MM.1S (cell line): ENCODE results near the gene SAMD7.

Source experiments
- EZH2 ChIP-seq: fragments of 300-600 bp; sonication (generic); optimal IDR thresholded peaks from 2 replicates; pipeline ENCODE3; 2017; ENCODE audit warnings: low read depth, mild to moderate bottlenecking, antibody characterized with exemption, low read length, mixed read lengths
- TF ChIP-seq, protein P1 (sequence below): fragments of 300-600 bp; sonication (generic); IDR thresholded peaks from 2 replicates; pipeline ENCODE4 v1.5.1; 2016; ENCODE audit warnings: antibody characterized with exemption, low read length, mixed read lengths

DNA sequence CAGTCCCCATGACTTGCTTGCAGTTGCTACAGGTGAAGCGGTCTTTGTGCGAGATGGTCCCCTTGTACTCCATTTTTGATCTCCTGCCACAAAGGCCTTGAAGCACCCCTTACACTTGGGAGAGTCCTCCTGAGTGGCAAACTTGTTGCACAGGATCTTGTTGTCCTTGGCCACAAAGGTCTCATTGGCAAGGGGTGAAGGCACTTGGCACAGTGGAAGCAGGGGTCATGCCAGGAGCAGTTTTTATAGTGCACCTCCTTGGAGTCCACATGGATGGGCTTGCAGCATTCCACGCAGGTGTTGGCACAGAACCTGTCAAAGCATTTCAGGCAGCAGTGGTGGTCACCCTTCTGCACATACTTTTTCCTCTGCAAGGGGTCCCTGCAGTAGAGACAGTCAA is 35.0 kb downstream of the SAMD7 start:
- TF ChIP-seq, protein P1, sequence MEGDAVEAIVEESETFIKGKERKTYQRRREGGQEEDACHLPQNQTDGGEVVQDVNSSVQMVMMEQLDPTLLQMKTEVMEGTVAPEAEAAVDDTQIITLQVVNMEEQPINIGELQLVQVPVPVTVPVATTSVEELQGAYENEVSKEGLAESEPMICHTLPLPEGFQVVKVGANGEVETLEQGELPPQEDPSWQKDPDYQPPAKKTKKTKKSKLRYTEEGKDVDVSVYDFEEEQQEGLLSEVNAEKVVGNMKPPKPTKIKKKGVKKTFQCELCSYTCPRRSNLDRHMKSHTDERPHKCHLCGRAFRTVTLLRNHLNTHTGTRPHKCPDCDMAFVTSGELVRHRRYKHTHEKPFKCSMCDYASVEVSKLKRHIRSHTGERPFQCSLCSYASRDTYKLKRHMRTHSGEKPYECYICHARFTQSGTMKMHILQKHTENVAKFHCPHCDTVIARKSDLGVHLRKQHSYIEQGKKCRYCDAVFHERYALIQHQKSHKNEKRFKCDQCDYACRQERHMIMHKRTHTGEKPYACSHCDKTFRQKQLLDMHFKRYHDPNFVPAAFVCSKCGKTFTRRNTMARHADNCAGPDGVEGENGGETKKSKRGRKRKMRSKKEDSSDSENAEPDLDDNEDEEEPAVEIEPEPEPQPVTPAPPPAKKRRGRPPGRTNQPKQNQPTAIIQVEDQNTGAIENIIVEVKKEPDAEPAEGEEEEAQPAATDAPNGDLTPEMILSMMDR = no peak
- TF ChIP-seq EZH2 = no peak
